ENCODE results near the gene TNFSF12. TPM values are rescaled to one million over a fixed set of nuclear protein-coding genes. Genes with fewer than 3 reads are reported as not detected.
A peak's percentile ranks its signal among the peaks of the same experiment; 100 is the strongest.

Gene TNFSF12
- total RNA-seq, 2 experiments from 2014 or later: not detected

DNA sequence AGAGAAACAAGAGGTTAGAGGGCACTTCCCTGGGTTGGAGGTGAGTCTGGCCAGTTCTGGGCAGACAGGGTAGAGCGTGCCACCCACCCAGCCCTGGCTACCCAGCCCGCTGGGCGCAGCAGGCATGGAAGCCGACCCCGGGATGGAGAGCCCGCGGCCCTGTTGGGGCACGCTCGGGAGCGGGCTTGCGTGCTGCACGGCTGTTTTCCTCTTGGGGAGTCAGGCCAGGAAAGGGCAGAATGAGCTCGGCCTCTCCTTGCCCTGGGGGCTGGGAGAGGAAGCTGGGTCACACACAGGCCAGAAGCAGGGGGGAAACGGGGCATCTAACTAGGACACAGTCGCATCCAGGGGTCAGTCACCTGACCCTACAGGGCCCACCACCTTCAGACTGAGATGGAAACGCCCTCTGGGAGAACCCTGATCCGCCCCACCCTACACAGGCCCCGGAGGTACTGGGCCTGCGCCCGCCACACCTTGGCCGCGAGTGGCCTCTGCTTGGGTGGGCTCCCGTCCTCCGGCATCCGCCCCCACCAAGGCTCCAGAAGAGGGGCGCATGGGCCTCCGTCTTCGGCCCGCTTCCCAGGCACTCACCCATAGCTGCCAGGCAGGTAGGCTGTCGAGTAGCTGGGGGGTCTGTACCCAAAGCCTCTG, 39.8 kb downstream of the TNFSF12 start:
- TF ChIP-seq, protein P1, sequence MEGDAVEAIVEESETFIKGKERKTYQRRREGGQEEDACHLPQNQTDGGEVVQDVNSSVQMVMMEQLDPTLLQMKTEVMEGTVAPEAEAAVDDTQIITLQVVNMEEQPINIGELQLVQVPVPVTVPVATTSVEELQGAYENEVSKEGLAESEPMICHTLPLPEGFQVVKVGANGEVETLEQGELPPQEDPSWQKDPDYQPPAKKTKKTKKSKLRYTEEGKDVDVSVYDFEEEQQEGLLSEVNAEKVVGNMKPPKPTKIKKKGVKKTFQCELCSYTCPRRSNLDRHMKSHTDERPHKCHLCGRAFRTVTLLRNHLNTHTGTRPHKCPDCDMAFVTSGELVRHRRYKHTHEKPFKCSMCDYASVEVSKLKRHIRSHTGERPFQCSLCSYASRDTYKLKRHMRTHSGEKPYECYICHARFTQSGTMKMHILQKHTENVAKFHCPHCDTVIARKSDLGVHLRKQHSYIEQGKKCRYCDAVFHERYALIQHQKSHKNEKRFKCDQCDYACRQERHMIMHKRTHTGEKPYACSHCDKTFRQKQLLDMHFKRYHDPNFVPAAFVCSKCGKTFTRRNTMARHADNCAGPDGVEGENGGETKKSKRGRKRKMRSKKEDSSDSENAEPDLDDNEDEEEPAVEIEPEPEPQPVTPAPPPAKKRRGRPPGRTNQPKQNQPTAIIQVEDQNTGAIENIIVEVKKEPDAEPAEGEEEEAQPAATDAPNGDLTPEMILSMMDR (conservative IDR thresholded peaks at IDR 0.05; ENCODE audit: low read length): no peak
- no peak for TF ChIP-seq EZH2phosphoT487 (IDR thresholded peaks at IDR 0.05; ENCODE audit: borderline replicate concordance, low read depth, low read length)
- DNase-seq (ENCODE audit: low spot score): no peak
- Histone ChIP-seq H3K4me3 (ENCODE audit: low read depth, low read length, poor library complexity, severe bottlenecking) (no peak overlapping the region), H3K79me2 (ENCODE audit: insufficient read depth, low read depth, low read length) (peaks cover 5% of the 10 kb centered on the region; the same call in 1 of the 2 replicates), H4K20me1 (ENCODE audit: insufficient read depth, low read length) (no peaks in the 10 kb centered on the region), H3K4me1 (ENCODE audit: insufficient read depth, low read length, poor library complexity, severe bottlenecking) (peaks cover 11% of the 10 kb centered on the region), H3K27ac (ENCODE audit: low read depth, low read length, poor library complexity, severe bottlenecking) (no peak overlapping the region), H2AFZ (ENCODE audit: low read length) (no peak overlapping the region), H3K9me2 (ENCODE audit: insufficient read depth, low read length) (no peaks in the 10 kb centered on the region), H3K9me3 (ENCODE audit: low read length) (no peaks in the 10 kb centered on the region), H3K36me3 (ENCODE audit: insufficient read depth, low read length) (peaks cover 71% of the 10 kb centered on the region), H3K4me2 (ENCODE audit: low read length) (no peak overlapping the region)
- no TSS peak for BruUV-seq (replicated peaks)
- intact Hi-C loops (cut with micrococcal nuclease; ENCODE audit: unreplicated experiment): no loop called here
- CTCF ChIA-PET (ENCODE audit: unreplicated experiment): interaction anchor here (1.0 kb wide), 1 partner anchor 74 kb away, joined by 3 read pairs; no protein-coding TSS in a partner anchor
- POLR2A ChIA-PET: no interaction called here

DNA sequence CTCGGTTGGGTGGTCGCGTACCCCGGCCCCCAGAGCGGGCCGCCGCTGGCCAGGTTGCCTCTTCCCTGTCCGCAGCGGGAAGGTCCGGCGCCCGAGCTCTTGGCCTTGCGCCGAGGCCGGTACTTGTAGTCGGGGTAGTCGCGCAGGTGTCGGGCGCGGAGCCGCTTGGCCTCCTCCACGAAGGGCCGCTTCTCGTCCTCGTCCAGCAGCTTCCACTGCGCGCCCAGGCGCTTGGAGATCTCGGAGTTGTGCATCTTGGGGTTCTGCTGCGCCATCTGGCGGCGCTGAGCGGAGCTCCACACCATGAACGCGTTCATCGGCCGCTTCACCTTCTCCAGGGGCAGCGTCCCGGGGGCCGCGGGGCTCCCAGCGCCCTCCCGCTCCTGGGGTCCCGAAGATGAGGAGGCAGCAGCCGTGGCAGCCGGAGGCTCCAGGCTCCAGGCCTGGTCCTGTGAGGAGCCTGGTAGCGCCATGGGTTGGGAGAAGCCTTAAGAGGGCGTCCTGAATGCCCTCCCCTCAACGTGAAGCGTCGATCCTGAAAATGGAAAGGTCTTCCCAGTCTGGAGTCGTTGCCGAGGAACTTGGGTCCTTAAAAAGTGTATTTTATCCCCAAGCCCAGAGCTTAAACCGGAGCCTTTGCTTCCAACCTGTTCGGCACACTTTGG, 40.5 kb downstream of the TNFSF12 start:
- Histone ChIP-seq H3K4me2 (ENCODE audit: low read length) (no peak overlapping the region), H3K4me3 (ENCODE audit: low read depth, low read length, poor library complexity, severe bottlenecking) (no peak overlapping the region), H3K79me2 (ENCODE audit: insufficient read depth, low read depth, low read length) (peaks cover 2% of the 10 kb centered on the region; the same call in 1 of the 2 replicates), H4K20me1 (ENCODE audit: insufficient read depth, low read length) (no peaks in the 10 kb centered on the region), H3K27ac (ENCODE audit: low read depth, low read length, poor library complexity, severe bottlenecking) (no peak overlapping the region), H3K9me3 (ENCODE audit: low read length) (no peaks in the 10 kb centered on the region), H3K4me1 (ENCODE audit: insufficient read depth, low read length, poor library complexity, severe bottlenecking) (peaks cover 9% of the 10 kb centered on the region), H3K9me2 (ENCODE audit: insufficient read depth, low read length) (no peaks in the 10 kb centered on the region), H2AFZ (ENCODE audit: low read length) (no peak overlapping the region), H3K36me3 (ENCODE audit: insufficient read depth, low read length) (peaks cover 78% of the 10 kb centered on the region)
- TF ChIP-seq, protein P1 (conservative IDR thresholded peaks at IDR 0.05; ENCODE audit: low read length): peak; percentile 86
- TF ChIP-seq EZH2phosphoT487 (IDR thresholded peaks at IDR 0.05; ENCODE audit: borderline replicate concordance, low read depth, low read length): no peak
- POLR2A ChIA-PET: no interaction called here
- DNase-seq (ENCODE audit: low spot score): peak; percentile 69
- BruUV-seq (replicated peaks): no TSS peak
- CTCF ChIA-PET (ENCODE audit: unreplicated experiment): interaction anchor here (1.0 kb wide), 1 partner anchor 75 kb away, joined by 3 read pairs; no protein-coding TSS in a partner anchor
- intact Hi-C loops (cut with micrococcal nuclease; ENCODE audit: unreplicated experiment): no loop called here
